Measurements from ENCODE around the gene CACNA2D4.
A peak's percentile ranks its signal among the peaks of the same experiment; 100 is the strongest.

DNA sequence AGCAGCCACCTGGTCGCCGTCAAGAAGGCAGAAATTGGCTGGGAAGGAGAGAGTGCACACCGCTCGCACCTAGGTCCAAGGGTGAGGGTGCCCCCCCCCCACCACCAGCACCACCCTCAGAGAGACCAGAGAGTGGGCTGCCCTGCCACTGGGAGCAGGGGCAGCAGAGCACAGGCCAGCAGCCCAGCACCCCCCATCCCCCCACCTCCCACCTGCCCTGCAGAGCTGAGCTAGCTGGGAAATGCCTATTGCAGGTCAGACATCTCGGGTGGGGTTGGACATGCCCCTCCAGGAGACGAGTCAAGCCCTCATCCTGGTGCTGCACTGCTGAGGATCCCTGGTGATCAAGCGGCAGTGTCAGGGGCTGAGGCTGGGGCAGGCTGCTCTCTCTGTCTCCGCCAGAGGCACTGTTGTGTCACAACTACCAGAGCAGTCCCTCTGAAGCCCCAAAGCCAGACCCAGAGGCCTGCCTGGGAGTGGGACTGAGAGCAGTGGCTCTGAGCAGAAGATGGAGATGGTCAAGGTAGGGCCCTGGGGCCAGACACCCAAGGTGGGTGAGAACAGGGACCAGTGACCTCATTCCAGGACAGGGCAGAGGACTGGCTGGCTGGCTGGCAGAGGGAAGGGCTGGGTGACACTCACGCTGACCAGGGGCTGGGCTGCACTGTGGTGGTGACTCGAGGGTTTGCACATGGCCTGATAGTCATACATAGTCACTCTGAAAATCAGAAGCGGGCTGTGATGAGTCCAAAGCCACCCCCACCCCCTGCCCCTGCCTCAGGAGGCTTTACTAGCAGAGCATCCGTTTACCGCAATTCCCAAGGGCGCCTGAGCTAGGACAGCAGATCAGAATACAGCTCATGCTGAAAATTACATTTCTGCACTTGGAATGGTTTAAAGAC, 117.8 kb downstream of the CACNA2D4 start:
- TF ChIP-seq, protein P1, sequence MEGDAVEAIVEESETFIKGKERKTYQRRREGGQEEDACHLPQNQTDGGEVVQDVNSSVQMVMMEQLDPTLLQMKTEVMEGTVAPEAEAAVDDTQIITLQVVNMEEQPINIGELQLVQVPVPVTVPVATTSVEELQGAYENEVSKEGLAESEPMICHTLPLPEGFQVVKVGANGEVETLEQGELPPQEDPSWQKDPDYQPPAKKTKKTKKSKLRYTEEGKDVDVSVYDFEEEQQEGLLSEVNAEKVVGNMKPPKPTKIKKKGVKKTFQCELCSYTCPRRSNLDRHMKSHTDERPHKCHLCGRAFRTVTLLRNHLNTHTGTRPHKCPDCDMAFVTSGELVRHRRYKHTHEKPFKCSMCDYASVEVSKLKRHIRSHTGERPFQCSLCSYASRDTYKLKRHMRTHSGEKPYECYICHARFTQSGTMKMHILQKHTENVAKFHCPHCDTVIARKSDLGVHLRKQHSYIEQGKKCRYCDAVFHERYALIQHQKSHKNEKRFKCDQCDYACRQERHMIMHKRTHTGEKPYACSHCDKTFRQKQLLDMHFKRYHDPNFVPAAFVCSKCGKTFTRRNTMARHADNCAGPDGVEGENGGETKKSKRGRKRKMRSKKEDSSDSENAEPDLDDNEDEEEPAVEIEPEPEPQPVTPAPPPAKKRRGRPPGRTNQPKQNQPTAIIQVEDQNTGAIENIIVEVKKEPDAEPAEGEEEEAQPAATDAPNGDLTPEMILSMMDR (conservative IDR thresholded peaks at IDR 0.05 in 1 of 2, IDR thresholded peaks at IDR 0.05 in 1 of 2; ENCODE audit: low read depth in 1 of 2, low read length in 2 of 2) = peak; percentile 51 to 62
- TF ChIP-seq EZH2 (IDR thresholded peaks at IDR 0.05; ENCODE audit: low read length, missing control alignments) = no peak
